Left cardiac atrium (tissue), 4 donors: ENCODE results near the gene CYP24A1. TPM values are rescaled to one million over a fixed set of nuclear protein-coding genes. Genes with fewer than 3 reads are reported as not detected.

Experiments used
- ATAC-seq, 2 donors: fragments of 200-7000 bp; cut with Tn5 transposase; one replicate each; pipeline ENCODE4 v1.9.1; 2020; ENCODE audit warnings: mild to moderate bottlenecking in 2 of 2, moderate library complexity in 2 of 2
- DNase-seq: peaks from one replicate; pipeline ENCODE4 v3.0.0-alpha.2; 2020
- intact Hi-C, 2 donors: fragments of 100-400 bp; cut with DNase I; formaldehyde crosslinking; loops; one replicate each; pipeline versions ENCODE4 v1.14.1 to v1.15.1; 2022 to 2023
- long read RNA-seq: library from polyadenylated mRNA; unstranded; transcript quantifications from one replicate; pipeline ENCODE4 v2.0.0, GENCODE V29; 2021
- total RNA-seq, 2 donors: library from RNA; stranded (reverse); fragmentation: NEBNext Ultra II Directional; extraction: Animal tissue kit (Norgen Biotek cat#: 25700); gene quantifications; one replicate each; pipeline ENCODE4 v1.2.1, GENCODE V29; 2021
- donor health status: DM: no; HTN: yes; CAD: no.
- donor health status: DM: no; HTN: yes; CAD: no; lungs with severe emphysema.
- donor health status: DM: yes; HTN: yes; CAD: no.
- donor health status: Dilated cardiomyopathy.

Gene CYP24A1
- not detected for total RNA-seq
- long read RNA-seq: 0 reads

DNA sequence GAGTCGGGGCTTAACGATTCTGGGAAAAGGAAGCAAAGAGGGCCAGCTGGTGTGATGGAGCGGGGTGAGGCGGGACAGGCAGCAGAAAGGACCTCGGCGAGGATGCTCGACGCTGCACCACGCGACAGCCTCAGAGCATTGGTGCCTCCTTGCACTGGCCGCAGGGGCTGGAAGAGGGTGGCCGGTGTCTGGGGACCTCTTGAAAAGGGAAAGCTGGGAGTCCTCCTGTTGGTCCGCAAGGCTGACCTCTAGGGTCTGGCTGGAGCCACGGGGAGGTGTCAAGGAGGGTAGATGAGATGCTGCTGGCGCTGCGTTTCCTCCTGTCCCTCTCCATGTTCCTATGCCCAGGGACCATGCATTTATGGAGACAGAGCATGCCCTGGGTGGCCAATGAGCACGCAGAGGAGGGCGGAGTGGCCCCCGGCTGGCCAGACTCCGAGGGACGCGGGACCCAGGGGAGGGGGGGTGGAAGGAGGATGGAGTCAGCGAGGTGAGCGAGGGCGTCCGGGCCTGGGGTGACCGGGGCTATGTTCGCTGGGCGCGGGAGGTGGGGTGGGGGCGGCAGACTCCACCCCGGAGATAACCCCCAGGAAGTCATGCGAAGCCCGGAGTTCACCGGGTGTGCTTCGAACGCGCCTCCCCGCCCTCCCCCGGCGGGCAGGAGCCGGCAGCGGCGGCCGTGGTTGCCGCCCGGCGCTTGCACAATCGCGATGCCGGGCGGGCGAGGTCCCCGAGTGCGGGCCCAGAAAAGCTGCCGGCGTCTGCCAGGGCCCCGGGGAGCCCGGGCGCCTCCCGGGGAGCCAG lies at the start of gene CYP24A1:
TSS of gene CYP24A1 (minus strand) at position 334 of the 804 bp plus-strand sequence. CDS start 407 bp downstream, outside the sequence.
- intact Hi-C loops: no loop called here
- ATAC-seq (peak; percentile 15 to 44), DNase-seq (peak; percentile 35)

- ATAC-seq: no peak
- no peak for DNase-seq
- intact Hi-C loops: loop anchor here in 1 of 2 donors (5.0 kb wide), 1 partner anchor 424 kb away; no protein-coding TSS in a partner anchor
Observed at GRCh38 chr20:54223285-54223684, 49.5 kb upstream of the CYP24A1 start.

GRCh38 chr20:54221996-54222890 lies 48.5 kb upstream of the CYP24A1 start:
- intact Hi-C loops: loop anchor here (2.0 to 5.0 kb wide), 2 partner anchors 425 to 427 kb away; no protein-coding TSS in a partner anchor
- no peak for DNase-seq
- peak; percentile 66 to 67 for ATAC-seq

GRCh38 chr20:54221353-54221752 lies 47.6 kb upstream of the CYP24A1 start:
- peak in 1 of 2 donors; percentile 49 for ATAC-seq
- DNase-seq: no peak
- intact Hi-C loops: loop anchor here (2.0 to 5.0 kb wide), 2 partner anchors 426 to 427 kb away; no protein-coding TSS in a partner anchor

GRCh38 chr20:54220722-54221121 lies 46.9 kb upstream of the CYP24A1 start:
- ATAC-seq: no peak
- intact Hi-C loops: loop anchor here (2.0 to 5.0 kb wide), 2 partner anchors 427 to 428 kb away; no protein-coding TSS in a partner anchor
- DNase-seq: no peak

DNA sequence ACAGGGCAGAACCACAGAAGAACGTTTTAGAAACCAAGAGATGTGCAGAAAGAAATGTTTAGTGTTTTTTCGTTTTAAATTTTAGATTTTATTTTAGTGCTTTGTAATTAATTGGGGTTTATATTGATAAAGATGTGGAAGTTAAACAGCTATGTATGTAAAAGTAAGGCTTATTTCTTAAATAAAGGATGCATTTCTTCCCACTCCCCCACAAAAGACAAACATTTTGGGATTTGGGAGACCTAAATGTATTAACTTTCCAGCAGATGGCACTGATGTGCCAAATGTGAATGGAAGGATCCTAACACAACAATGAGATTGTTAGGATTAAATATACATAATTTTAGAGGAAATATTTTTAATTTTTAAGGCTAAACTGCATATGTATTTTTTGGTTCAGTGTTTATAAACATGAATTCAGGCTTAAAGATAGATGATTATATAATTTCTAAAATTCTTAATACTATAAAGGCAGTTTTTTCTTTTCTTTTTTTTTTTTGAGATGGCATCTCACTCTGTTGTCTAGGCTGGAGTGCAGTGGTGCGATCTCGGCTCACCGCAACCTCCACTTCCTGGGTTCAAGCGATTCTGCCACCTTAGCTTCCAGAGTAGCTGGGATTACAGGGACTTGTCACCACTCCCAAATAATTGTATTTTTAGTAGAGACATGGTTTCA lies 46.1 kb upstream of the CYP24A1 start:
- ATAC-seq (no peak), DNase-seq (no peak)
- intact Hi-C loops: loop anchor here (2.0 to 5.0 kb wide), 2 partner anchors 427 to 429 kb away; no protein-coding TSS in a partner anchor

GRCh38 chr20:54218470-54218869 lies 44.7 kb upstream of the CYP24A1 start:
- intact Hi-C loops: no loop called here
- ATAC-seq (no peak), DNase-seq (no peak)

DNA sequence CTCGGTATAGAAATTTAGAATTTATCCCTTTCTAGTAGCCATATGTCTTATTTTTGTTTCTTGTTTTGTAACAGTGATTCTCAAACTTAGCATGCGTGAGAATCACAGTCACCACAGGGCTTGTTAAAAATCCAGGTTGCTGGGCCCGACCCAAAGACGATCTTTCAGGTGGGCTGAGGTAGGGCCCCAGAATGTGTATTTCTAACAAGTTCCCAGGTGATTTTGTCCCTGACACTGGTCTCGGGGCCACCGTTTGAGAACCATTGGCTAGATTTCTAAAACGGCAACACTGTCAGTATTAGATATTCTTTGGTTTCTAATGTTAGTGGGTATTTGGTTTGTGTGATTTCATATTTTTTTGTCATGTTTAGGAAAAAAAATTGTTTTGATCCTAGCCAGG lies 44.0 kb upstream of the CYP24A1 start:
- DNase-seq (no peak), ATAC-seq (no peak)
- intact Hi-C loops: no loop called here

- intact Hi-C loops: no loop called here
- ATAC-seq (no peak), DNase-seq (no peak)
Observed at GRCh38 chr20:54215157-54215789, 41.5 kb upstream of the CYP24A1 start.

DNA sequence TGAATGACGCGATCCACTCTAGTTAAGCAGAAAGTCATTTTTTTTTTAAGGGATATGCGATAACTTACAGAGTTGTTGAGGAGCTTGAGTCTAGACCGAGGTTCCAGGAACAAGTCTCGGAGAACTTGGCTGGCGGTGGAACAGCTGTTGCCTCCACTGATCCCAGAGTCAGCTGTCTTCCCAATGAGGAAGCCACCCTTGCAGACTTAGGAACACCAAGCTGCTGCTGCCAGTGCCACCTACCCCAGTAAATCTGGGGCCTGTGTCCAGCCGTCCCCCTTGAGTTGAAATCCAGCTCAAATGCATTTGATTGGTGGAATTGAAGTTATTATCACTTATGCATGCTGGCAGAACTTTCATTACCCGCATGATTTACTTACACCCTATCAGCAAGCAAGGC lies 40.8 kb upstream of the CYP24A1 start:
- peak in 1 of 2 donors; percentile 63 for ATAC-seq
- intact Hi-C loops: no loop called here

GRCh38 chr20:54212871-54213270 lies 39.1 kb upstream of the CYP24A1 start:
- no peak for ATAC-seq

More for the DNA sequence above, 40.8 kb upstream of the CYP24A1 start:
- no peak for DNase-seq

GRCh38 chr20:54212226-54212625 lies 38.4 kb upstream of the CYP24A1 start:
- DNase-seq: no peak
- intact Hi-C loops: no loop called here
- no peak for ATAC-seq

More at GRCh38 chr20:54212871-54213270, 39.1 kb upstream of the CYP24A1 start:
- intact Hi-C loops: no loop called here
- no peak for DNase-seq

DNA sequence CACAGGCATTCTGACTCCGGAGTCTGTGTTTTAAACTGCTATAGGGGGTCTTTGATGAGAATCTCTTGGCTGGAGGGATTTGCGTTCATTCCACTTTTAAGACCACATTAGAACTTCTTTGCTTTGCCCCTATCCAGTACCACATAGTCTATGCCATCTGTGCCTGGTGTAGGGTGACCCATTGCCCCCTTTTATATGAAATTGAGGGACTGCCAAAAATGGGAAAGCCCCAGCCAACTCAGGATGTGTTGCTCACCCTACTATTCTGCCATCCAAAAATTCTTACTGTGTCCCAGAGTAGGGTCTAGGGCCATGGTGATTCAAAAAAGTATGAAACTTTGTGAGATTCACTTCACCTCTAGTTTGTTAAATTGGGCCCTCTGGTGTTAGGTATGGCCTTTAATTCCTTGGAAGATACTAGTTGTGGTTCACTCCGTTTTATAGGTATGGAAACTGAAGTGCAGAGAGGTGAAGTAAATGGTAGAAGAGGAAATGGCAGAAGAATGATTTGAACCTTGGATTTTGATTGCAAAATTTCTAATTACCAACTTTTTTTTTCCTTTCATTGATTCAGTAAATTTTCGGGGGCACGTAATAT lies 35.5 kb upstream of the CYP24A1 start:
- intact Hi-C loops: no loop called here
- ATAC-seq (no peak), DNase-seq (no peak)

GRCh38 chr20:54208548-54209176 lies 34.9 kb upstream of the CYP24A1 start:
- intact Hi-C loops: no loop called here
- DNase-seq (no peak), ATAC-seq (peak in 1 of 2 donors; percentile 14)

GRCh38 chr20:54207743-54208547 lies 34.2 kb upstream of the CYP24A1 start, which contains the start of gene PFDN4:
Gene PFDN4 (plus strand): TSS chr20:54208087. CDS start chr20:54208101, 14 bp downstream.
- ATAC-seq: peak; percentile 95 to 98
- intact Hi-C loops: no loop called here
- DNase-seq: peak; percentile 85

GRCh38 chr20:54207053-54207742 lies 33.4 kb upstream of the CYP24A1 start:
- intact Hi-C loops: no loop called here
- ATAC-seq: no peak
- DNase-seq: no peak
